22Rv1 (cell line): ENCODE data around the gene KYNU.

Experiments used
- CTCF ChIP-seq: fragments of 450-650 bp; IDR thresholded peaks from 2 replicates; pipeline ENCODE4 v1.5.1; 2017; ENCODE audit warnings: mild to moderate bottlenecking
- ZFX ChIP-seq: fragments of 450-650 bp; IDR thresholded peaks from 2 replicates; pipeline ENCODE4 v1.6.1; 2017; ENCODE audit warnings: antibody characterized with exemption, borderline replicate concordance

GRCh38 chr2:143001501-143001900 is 124.0 kb downstream of the KYNU start:
- TF ChIP-seq CTCF (no peak), ZFX (no peak)
